Measurements from ENCODE around the gene THEMIS.

The THEMIS gene

GRCh38 chr6:127816643-127817042 is 84.2 kb downstream of the THEMIS start:
- no peak for TF ChIP-seq CTCF (IDR thresholded peaks at IDR 0.05; ENCODE audit: control insufficient read depth, extremely low read depth, insufficient read depth)
- no peak for DNase-seq (ENCODE audit: low read depth)
- H3K4me3 ChIP-seq (ENCODE audit: low read depth, low read length), result no peak overlapping the region

DNA sequence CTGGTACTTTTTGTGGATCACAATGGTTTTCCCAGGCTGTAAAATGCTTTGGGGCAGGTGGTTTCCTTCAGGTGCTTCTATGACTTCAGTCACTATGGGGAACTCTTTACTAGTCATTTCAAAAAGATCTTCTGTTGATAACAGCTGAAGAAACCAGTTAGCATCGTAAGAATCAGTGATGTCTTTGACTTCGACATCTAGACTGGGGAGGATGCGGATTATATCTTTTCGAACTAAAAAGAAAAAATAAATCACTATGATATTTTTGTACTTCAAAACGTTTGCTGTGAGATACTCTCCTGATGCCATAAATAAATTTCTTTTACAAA is 87.2 kb downstream of the THEMIS start:
- no peak for TF ChIP-seq CTCF (IDR thresholded peaks at IDR 0.05; ENCODE audit: control insufficient read depth, extremely low read depth, insufficient read depth)
- no peak for DNase-seq (ENCODE audit: low read depth)

DNA sequence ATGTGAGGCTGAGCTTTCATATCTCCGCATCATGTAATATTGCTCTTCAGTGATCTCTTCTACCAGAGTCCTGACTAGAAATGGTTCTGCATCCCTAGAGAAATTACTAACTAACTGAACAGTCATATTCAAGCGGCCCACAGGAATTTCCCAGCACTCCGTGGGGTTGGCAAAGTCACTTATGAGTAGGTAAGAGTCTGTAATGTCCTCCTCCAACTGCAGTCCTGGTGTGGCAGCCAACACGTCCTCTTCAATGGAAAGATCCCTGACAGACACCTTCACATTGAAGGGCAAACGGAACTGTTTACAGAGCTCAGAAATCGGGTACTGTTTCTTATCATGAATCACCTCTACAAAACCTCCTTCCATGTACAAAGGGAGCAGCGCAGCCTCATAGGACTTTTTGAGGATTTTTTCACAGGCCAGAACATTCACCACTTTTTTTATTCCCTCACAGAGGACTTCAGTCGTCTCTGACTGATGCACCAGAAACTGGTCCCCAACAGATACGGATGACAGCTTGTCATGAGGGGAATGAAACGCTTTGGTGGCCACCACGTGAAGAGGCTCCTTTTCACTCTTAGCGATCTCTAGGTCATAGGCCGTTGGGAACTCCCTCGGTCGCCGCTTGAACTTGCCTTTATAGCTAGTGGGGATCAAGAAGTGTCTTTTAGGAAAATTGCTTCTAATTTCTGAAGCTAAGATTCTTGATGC is 87.7 kb downstream of the THEMIS start:
- TF ChIP-seq CTCF (IDR thresholded peaks at IDR 0.05; ENCODE audit: control insufficient read depth, extremely low read depth, insufficient read depth), result no peak
- no peak overlapping the region for H3K4me3 ChIP-seq (ENCODE audit: low read depth, low read length)
- DNase-seq (ENCODE audit: low read depth), result no peak

More for the DNA sequence above, 87.2 kb downstream of the THEMIS start:
- no peak overlapping the region for H3K4me3 ChIP-seq (ENCODE audit: low read depth, low read length)

GRCh38 chr6:127811900-127812570 is 88.8 kb downstream of the THEMIS start:
- TF ChIP-seq CTCF (IDR thresholded peaks at IDR 0.05; ENCODE audit: control insufficient read depth, extremely low read depth, insufficient read depth), result no peak
- no peak overlapping the region for H3K4me3 ChIP-seq (ENCODE audit: low read depth, low read length)
- no peak for DNase-seq (ENCODE audit: low read depth)

GRCh38 chr6:127807806-127808517 is 92.9 kb downstream of the THEMIS start:
- H3K4me3 ChIP-seq (ENCODE audit: low read depth, low read length), result no peak overlapping the region
- no peak for TF ChIP-seq CTCF (IDR thresholded peaks at IDR 0.05; ENCODE audit: control insufficient read depth, extremely low read depth, insufficient read depth)
- DNase-seq (ENCODE audit: low read depth), result no peak

GRCh38 chr6:127796713-127797112 is 104.1 kb downstream of the THEMIS start:
- no peak for TF ChIP-seq CTCF (IDR thresholded peaks at IDR 0.05; ENCODE audit: control insufficient read depth, extremely low read depth, insufficient read depth)
- no peak overlapping the region for H3K4me3 ChIP-seq (ENCODE audit: low read depth, low read length)
- no peak for DNase-seq (ENCODE audit: low read depth)

All from LNCaP clone FGC (cell line).